HepG2 (cell line): Measurements from ENCODE around the gene RASSF6. TPM values are rescaled to one million over a fixed set of nuclear protein-coding genes. Genes with fewer than 3 reads are reported as not detected.

Experiments used
- CBX5 ChIP-seq: sonication (generic); formaldehyde crosslinking; IDR thresholded peaks from 2 replicates; pipeline ENCODE4 v1.4.0; 2020; ENCODE audit warnings: missing genetic modification reagents, borderline replicate concordance
- DR1 ChIP-seq: sonication (generic); formaldehyde crosslinking; IDR thresholded peaks from 2 replicates; pipeline ENCODE4 v1.8.0; 2021; ENCODE audit warnings: mild to moderate bottlenecking, missing genetic modification reagents, inconsistent platforms
- HNRNPH1 ChIP-seq: fragments of 200-400 bp; formaldehyde crosslinking; optimal IDR thresholded peaks from 2 replicates; pipeline ENCODE3; 2017; ENCODE audit warnings: mild to moderate bottlenecking, low read depth, low read length
- HOXD1 ChIP-seq: sonication (generic); formaldehyde crosslinking; IDR thresholded peaks from 2 replicates; pipeline ENCODE4 v1.5.0; 2020; ENCODE audit warnings: missing genetic modification reagents
- NFYB ChIP-seq: sonication (generic); formaldehyde crosslinking; IDR thresholded peaks from 2 replicates; pipeline ENCODE4 v1.4.0; 2020; ENCODE audit warnings: missing genetic modification reagents
- PTBP1 ChIP-seq: fragments of 200-400 bp; formaldehyde crosslinking; IDR thresholded peaks from 2 replicates; pipeline ENCODE4 v1.6.1; 2018; ENCODE audit warnings: low read length, low read depth; ENCODE audit not compliant: poor library complexity, severe bottlenecking
- SPEN ChIP-seq: sonication (generic); formaldehyde crosslinking; IDR thresholded peaks from 2 replicates; pipeline ENCODE4 v1.5.1; 2020; ENCODE audit warnings: low read depth, mild to moderate bottlenecking, missing genetic modification reagents
- ZNF337 ChIP-seq: sonication (generic); formaldehyde crosslinking; IDR thresholded peaks from 2 replicates; pipeline ENCODE4 v1.5.1; 2020; ENCODE audit warnings: missing genetic modification reagents, low read depth, mild to moderate bottlenecking, borderline replicate concordance
- ZNF510 ChIP-seq: sonication (generic); formaldehyde crosslinking; IDR thresholded peaks from 2 replicates; pipeline ENCODE4 v1.4.0; 2020; ENCODE audit warnings: low read depth, mild to moderate bottlenecking, missing genetic modification reagents
- ZNF782 ChIP-seq: sonication (generic); formaldehyde crosslinking; IDR thresholded peaks from 2 replicates; pipeline ENCODE4 v1.4.0; 2020; ENCODE audit warnings: missing genetic modification reagents, mild to moderate bottlenecking, borderline replicate concordance
- polyA plus RNA-seq, 8 experiments: library from polyadenylated mRNA; depleted of rRNA in 3 of 8; stranded (reverse) in 7 of 8; unstranded in 1 of 8; fragments of >200 nt; fragmentation: Illumina TruSeq in 4 of 8; extraction: Trizol in 4 of 8; gene quantifications; 2 replicates each; pipeline versions ENCODE4 v1.2.1 to v1.2.3, GENCODE V29; 2011 to 2016; ENCODE audit warnings: low read depth in 4 of 8, missing spikeins in 1 of 8, mixed read lengths in 1 of 8; ENCODE audit not compliant: insufficient read depth in 1 of 8
- total RNA-seq, 5 experiments: library from RNA; depleted of rRNA; stranded (reverse); fragments of >200 nt; fragmentation: Illumina TruSeq; extraction: Trizol; gene quantifications; 2 replicates each; pipeline ENCODE4 v1.2.3, GENCODE V29; 2016; ENCODE audit warnings: low read depth in 1 of 5
- TF ChIP-seq, protein P1 (sequence below): sonication (generic); formaldehyde crosslinking; IDR thresholded peaks from 2 replicates; pipeline ENCODE4 v1.8.0; 2022; ENCODE audit warnings: mild to moderate bottlenecking, missing genetic modification reagents, borderline replicate concordance
- TF ChIP-seq, protein P2 (sequence below): sonication (generic); formaldehyde crosslinking; IDR thresholded peaks from 2 replicates; pipeline ENCODE4 v1.8.0; 2022; ENCODE audit warnings: missing genetic modification reagents, mild to moderate bottlenecking, inconsistent platforms, borderline replicate concordance
- TF ChIP-seq, protein P3 (sequence below), 2 experiments: fragments of 450-650 bp in 1 of 2; sonication (generic) in 1 of 2; formaldehyde crosslinking in 1 of 2; IDR thresholded peaks; 2 replicates each; pipeline versions ENCODE4 v1.6.1 to v1.8.0; 2016 to 2022; ENCODE audit warnings: antibody characterized with exemption in 1 of 2, mild to moderate bottlenecking in 1 of 2, missing genetic modification reagents in 1 of 2
- TF ChIP-seq, protein P4 (sequence below): IDR thresholded peaks from 2 replicates; pipeline ENCODE4 v1.6.1; 2016; ENCODE audit warnings: missing genetic modification reagents, missing compliant biosample characterization
- TF ChIP-seq, protein P5 (sequence below): IDR thresholded peaks from 2 replicates; pipeline ENCODE4 v1.6.1; 2016; ENCODE audit warnings: low read depth, control low read depth

The RASSF6 gene
- total and polyA plus RNA-seq, 2 of the 13 experiments (the other 11 are each of a cell fraction or from before 2014, with no cell fraction given) = 0.03 to 0.11 TPM

DNA sequence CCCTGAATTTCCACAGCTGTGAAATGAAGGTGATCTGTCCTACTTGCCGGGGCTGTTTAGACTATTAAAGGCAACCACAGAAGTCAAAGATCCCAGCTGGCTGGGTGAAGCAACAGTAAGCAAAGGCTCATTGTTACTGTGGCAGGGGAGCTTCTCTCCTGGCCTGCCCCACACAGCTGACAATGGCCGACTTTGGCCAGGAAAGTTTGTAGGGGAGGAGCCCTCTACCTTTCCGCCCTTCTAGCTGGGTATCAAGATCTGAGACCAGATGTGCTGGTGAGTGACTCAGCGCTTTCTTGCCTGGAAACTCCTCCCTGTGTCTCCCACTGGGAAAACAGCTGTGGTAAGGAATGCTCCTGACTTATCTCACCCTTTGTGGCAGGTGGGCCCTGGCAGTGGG, 21.1 kb downstream of the RASSF6 start (continued):
- TF ChIP-seq, protein P1, sequence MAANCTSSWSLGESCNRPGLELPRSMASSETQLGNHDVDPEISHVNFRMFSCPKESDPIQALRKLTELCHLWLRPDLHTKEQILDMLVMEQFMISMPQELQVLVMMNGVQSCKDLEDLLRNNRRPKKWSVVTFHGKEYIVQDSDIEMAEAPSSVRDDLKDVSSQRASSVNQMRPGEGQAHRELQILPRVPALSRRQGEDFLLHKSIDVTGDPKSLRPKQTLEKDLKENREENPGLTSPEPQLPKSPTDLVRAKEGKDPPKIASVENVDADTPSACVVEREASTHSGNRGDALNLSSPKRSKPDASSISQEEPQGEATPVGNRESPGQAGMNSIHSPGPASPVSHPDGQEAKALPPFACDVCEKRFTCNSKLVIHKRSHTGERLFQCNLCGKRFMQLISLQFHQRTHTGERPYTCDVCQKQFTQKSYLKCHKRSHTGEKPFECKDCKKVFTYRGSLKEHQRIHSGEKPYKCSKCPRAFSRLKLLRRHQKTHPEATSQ (CRISPR knock-in tag) = no peak
- TF ChIP-seq, protein P2, sequence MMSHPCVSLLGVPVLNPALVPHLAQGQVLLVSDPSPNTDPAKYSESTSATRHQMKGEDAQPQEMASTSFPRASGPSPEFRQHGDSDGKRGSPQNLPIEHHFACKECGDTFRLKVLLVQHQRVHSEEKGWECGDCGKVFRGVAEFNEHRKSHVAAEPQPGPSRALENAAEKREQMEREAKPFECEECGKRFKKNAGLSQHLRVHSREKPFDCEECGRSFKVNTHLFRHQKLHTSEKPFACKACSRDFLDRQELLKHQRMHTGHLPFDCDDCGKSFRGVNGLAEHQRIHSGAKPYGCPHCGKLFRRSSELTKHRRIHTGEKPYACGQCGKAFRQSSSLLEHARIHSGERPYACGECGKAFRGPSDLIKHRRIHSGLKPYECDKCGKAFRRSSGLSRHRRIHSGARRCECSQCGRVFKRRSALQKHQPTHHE (CRISPR knock-in tag) = no peak
- no peak for TF ChIP-seq HNRNPH1
- no peak for TF ChIP-seq DR1 (CRISPR knock-in tag)
- TF ChIP-seq, protein P3, sequence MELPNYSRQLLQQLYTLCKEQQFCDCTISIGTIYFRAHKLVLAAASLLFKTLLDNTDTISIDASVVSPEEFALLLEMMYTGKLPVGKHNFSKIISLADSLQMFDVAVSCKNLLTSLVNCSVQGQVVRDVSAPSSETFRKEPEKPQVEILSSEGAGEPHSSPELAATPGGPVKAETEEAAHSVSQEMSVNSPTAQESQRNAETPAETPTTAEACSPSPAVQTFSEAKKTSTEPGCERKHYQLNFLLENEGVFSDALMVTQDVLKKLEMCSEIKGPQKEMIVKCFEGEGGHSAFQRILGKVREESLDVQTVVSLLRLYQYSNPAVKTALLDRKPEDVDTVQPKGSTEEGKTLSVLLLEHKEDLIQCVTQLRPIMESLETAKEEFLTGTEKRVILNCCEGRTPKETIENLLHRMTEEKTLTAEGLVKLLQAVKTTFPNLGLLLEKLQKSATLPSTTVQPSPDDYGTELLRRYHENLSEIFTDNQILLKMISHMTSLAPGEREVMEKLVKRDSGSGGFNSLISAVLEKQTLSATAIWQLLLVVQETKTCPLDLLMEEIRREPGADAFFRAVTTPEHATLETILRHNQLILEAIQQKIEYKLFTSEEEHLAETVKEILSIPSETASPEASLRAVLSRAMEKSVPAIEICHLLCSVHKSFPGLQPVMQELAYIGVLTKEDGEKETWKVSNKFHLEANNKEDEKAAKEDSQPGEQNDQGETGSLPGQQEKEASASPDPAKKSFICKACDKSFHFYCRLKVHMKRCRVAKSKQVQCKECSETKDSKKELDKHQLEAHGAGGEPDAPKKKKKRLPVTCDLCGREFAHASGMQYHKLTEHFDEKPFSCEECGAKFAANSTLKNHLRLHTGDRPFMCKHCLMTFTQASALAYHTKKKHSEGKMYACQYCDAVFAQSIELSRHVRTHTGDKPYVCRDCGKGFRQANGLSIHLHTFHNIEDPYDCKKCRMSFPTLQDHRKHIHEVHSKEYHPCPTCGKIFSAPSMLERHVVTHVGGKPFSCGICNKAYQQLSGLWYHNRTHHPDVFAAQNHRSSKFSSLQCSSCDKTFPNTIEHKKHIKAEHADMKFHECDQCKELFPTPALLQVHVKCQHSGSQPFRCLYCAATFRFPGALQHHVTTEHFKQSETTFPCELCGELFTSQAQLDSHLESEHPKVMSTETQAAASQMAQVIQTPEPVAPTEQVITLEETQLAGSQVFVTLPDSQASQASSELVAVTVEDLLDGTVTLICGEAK (IDR thresholded peaks at IDR 0.05) = no peak
- TF ChIP-seq, protein P3 (CRISPR knock-in tag; IDR thresholded peaks at IDR 0.05) = no peak
- 0 out of 2 replicates have a peak, but pooled peaks have one; percentile 41 for TF ChIP-seq HOXD1 (CRISPR knock-in tag)
- TF ChIP-seq NFYB (CRISPR knock-in tag) = no peak
- no peak for TF ChIP-seq ZNF782 (CRISPR knock-in tag)
- TF ChIP-seq, protein P4, sequence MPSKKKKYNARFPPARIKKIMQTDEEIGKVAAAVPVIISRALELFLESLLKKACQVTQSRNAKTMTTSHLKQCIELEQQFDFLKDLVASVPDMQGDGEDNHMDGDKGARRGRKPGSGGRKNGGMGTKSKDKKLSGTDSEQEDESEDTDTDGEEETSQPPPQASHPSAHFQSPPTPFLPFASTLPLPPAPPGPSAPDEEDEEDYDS = peak; percentile 32; the same call in 1 of the 2 replicates
- TF ChIP-seq ZNF337 (CRISPR knock-in tag) = no peak
- no peak for TF ChIP-seq SPEN
- TF ChIP-seq, protein P5, sequence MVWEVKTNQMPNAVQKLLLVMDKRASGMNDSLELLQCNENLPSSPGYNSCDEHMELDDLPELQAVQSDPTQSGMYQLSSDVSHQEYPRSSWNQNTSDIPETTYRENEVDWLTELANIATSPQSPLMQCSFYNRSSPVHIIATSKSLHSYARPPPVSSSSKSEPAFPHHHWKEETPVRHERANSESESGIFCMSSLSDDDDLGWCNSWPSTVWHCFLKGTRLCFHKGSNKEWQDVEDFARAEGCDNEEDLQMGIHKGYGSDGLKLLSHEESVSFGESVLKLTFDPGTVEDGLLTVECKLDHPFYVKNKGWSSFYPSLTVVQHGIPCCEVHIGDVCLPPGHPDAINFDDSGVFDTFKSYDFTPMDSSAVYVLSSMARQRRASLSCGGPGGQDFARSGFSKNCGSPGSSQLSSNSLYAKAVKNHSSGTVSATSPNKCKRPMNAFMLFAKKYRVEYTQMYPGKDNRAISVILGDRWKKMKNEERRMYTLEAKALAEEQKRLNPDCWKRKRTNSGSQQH = no peak
- peak; percentile 86; the same call in 1 of the 2 replicates for TF ChIP-seq CBX5 (CRISPR knock-in tag)
- TF ChIP-seq ZNF510 (CRISPR knock-in tag) = no peak
- TF ChIP-seq PTBP1 = no peak
